ENCODE results near the gene ZNF385B. TPM values are rescaled to one million over a fixed set of nuclear protein-coding genes. Genes with fewer than 3 reads are reported as not detected.

Gene ZNF385B
- total RNA-seq, 1 donor from 2014 or later: 0.11 TPM

DNA sequence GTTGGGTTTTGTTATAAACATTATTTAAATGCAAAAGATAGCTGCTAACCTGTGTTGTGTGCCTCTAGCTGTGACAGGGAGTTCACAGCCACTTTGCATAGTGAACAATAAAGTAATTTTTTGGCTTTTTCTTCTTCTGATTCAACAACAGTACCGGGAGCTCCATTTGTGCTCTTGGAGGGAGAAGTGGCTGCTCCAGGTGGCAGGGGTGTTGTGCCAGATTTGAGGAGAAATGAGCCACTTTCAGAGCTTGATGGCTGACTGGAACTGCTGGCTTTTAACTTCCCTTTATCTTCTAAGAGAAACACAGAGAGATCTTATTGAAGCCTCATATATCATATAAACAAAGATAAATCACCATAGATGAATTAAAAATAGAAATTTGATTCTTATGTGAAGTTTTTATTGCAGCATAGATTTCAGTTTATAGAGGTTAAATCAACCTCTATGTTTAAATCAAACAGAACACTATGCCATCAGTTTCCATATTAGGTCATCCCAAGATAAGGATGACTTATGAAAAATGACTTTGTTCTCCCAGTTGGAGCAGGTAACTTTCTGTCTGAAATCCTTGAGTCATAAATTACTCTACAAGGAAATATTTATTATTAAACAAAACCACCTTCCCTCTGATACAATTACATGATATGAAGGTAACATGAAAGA lies 414.8 kb downstream of the ZNF385B start:
- DNase-seq (ENCODE audit: low spot score in 2 of 2, unreplicated experiment in 2 of 2): no peak
- Mint-ChIP-seq H3K36me3 (no peaks in the 10 kb centered on the region), H3K4me3 (no peak overlapping the region), H3K27me3 (ENCODE audit: low read depth) (no peaks in the 10 kb centered on the region), H3K4me1 (peaks cover 46% of the 10 kb centered on the region), H3K9me3 (peaks cover 3% of the 10 kb centered on the region), H3K27ac (peak overlapping the region; percentile 82)
- TF ChIP-seq, protein P1, sequence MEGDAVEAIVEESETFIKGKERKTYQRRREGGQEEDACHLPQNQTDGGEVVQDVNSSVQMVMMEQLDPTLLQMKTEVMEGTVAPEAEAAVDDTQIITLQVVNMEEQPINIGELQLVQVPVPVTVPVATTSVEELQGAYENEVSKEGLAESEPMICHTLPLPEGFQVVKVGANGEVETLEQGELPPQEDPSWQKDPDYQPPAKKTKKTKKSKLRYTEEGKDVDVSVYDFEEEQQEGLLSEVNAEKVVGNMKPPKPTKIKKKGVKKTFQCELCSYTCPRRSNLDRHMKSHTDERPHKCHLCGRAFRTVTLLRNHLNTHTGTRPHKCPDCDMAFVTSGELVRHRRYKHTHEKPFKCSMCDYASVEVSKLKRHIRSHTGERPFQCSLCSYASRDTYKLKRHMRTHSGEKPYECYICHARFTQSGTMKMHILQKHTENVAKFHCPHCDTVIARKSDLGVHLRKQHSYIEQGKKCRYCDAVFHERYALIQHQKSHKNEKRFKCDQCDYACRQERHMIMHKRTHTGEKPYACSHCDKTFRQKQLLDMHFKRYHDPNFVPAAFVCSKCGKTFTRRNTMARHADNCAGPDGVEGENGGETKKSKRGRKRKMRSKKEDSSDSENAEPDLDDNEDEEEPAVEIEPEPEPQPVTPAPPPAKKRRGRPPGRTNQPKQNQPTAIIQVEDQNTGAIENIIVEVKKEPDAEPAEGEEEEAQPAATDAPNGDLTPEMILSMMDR (IDR thresholded peaks at IDR 0.05; ENCODE audit: unreplicated experiment): no peak

DNA sequence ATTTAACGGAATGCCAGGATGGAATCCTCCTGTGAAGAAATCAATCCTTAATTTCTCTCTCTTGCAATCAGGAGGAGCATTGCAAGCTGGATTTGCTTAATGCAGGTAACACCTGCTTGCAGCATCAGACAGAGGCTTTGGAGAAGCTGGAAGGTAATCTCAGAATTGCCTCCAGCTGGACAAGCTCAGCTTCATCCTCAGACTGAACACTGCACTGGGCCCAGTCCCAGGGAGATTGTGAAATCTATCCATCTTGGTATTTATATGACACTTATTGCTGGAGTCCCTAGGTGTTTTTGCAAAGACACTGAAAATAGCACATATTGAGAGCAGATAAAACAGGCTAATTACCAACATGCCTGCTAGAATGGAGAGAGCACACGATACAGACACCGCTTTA lies 417.4 kb downstream of the ZNF385B start:
- Mint-ChIP-seq H3K36me3 (no peaks in the 10 kb centered on the region), H3K27ac (no peak overlapping the region), H3K27me3 (ENCODE audit: low read depth) (no peaks in the 10 kb centered on the region), H3K4me3 (no peak overlapping the region), H3K9me3 (peaks cover 5% of the 10 kb centered on the region), H3K4me1 (peaks cover 50% of the 10 kb centered on the region)
- no peak for DNase-seq (ENCODE audit: low spot score in 2 of 2, unreplicated experiment in 2 of 2)
- TF ChIP-seq, protein P1 (IDR thresholded peaks at IDR 0.05; ENCODE audit: unreplicated experiment): no peak

DNA sequence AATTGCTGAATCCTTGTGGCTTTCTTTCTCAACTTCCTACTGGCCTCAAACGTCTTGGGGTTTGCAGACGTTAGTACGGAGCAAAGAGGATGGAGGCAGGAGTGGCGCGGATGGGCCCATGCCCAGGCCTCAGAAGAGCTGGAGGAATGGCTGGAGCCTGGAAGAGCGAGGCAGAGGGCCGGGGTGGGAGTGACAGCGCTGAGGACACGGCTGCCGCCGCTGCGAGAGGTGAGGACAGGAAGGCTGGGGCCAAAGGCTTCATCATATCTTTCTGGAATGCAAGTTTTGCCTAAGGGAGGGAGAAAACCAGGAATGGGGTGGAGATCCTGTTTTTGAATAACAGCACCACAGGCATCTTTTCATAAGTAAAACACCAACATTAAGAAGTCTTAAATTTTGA lies 418.2 kb downstream of the ZNF385B start:
- Mint-ChIP-seq H3K36me3 (no peaks in the 10 kb centered on the region), H3K4me3 (no peak overlapping the region), H3K9me3 (peaks cover 3% of the 10 kb centered on the region), H3K4me1 (peaks cover 55% of the 10 kb centered on the region), H3K27me3 (ENCODE audit: low read depth) (no peaks in the 10 kb centered on the region), H3K27ac (no peak overlapping the region)
- no peak for DNase-seq (ENCODE audit: low spot score in 2 of 2, unreplicated experiment in 2 of 2)
- TF ChIP-seq, protein P1 (IDR thresholded peaks at IDR 0.05; ENCODE audit: unreplicated experiment): no peak

DNA sequence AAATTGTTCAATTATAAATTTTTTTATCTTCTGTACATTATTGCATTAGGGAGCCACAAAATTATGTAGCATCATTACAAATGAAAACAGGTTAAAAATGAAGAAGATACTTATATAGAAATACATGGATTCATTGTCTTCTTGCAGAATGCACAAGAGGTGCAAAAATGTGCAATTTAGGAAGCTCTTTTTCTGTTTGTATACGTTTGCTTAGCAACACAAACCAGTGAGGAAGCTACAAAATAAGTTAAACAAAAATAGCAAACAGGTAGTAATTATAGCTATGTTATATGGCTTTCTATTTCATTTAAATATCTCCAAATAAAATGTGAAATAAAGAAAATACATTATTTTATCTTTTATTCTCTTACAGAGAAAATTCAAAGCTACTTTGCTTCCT lies 419.2 kb downstream of the ZNF385B start:
- Mint-ChIP-seq H3K27me3 (ENCODE audit: low read depth) (no peaks in the 10 kb centered on the region), H3K4me1 (peaks cover 53% of the 10 kb centered on the region), H3K9me3 (peaks cover 3% of the 10 kb centered on the region), H3K27ac (no peak overlapping the region), H3K36me3 (no peaks in the 10 kb centered on the region), H3K4me3 (no peak overlapping the region)
- no peak for DNase-seq (ENCODE audit: low spot score in 2 of 2, unreplicated experiment in 2 of 2)
- TF ChIP-seq, protein P1 (IDR thresholded peaks at IDR 0.05; ENCODE audit: unreplicated experiment): no peak

DNA sequence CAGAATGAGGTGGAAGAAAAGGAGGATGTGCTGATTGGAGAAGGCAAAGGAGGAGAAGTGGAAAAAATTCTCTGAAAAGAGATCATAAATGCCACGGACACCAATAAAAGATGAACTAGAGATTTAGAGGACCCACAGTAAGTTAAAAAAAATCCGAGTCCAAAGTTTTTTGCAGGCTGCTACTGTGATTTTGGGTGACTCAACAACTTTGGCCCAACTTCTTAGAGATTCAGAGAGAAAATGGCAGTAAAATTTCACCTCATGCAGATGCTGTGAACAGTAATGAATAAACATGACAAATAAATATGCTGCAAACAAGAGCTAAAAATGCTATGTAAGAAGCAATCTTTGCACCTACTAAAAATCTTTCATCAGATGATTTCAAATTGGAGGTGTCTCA lies 419.9 kb downstream of the ZNF385B start:
- H3K27ac Mint-ChIP-seq: no peak overlapping the region

More for the DNA sequence above, 419.9 kb downstream of the ZNF385B start:
- TF ChIP-seq, protein P1 (IDR thresholded peaks at IDR 0.05; ENCODE audit: unreplicated experiment): no peak
- Mint-ChIP-seq H3K27me3 (ENCODE audit: low read depth) (no peaks in the 10 kb centered on the region), H3K4me3 (no peak overlapping the region), H3K36me3 (no peaks in the 10 kb centered on the region), H3K9me3 (peaks cover 3% of the 10 kb centered on the region), H3K4me1 (peaks cover 46% of the 10 kb centered on the region)
- DNase-seq (ENCODE audit: low spot score in 2 of 2, unreplicated experiment in 2 of 2): no peak
